ENCODE measurements around the gene PSMC4.

Gene PSMC4

DNA sequence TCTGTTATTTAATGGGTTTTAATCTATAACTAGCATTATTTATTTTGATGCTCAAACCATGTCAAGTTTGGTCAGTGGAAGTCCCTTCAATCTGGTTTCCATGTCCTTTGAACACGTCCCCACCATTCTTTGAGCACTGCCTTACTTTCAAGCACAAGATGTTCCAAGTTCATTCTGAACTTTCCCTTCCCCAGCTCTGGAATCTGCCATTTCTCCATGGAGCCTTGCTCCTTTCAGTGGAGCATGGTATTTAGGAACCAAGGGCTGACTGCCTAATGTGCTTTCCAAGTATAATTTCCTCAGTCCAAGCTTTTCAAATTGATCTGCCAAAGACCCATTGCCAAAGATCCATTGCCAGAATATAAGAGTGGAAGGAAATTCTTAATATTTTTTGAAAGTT, 24.8 kb downstream of the PSMC4 start:
- peak; percentile 5 for DNase-seq

DNA sequence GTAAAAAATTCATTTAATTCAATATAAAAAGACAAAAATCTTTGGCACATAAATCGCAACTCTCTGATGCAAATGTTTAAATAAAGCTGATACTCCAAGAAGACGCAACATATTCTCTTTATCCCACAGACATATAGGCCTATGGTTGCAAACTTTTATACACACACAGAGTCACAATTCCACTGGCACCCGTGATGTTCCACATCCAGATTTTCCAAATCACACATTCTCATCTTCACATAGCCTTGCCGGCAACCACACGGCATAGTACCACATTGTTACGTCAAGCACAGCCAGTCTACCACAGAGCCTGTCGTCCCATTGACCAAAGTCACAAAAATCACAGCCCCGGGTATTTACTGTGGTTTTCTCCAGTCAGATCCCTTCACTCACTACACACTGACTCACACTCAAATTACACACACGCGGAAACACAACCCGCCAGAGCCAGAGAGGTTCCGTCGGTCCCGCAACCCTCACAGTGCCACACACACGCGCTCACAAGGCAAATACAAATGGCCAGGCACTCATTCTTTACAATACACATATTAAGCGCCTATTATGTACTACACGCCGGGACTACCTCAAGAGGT, 25.3 kb downstream of the PSMC4 start:
- DNase-seq: peak; percentile 55

DNA sequence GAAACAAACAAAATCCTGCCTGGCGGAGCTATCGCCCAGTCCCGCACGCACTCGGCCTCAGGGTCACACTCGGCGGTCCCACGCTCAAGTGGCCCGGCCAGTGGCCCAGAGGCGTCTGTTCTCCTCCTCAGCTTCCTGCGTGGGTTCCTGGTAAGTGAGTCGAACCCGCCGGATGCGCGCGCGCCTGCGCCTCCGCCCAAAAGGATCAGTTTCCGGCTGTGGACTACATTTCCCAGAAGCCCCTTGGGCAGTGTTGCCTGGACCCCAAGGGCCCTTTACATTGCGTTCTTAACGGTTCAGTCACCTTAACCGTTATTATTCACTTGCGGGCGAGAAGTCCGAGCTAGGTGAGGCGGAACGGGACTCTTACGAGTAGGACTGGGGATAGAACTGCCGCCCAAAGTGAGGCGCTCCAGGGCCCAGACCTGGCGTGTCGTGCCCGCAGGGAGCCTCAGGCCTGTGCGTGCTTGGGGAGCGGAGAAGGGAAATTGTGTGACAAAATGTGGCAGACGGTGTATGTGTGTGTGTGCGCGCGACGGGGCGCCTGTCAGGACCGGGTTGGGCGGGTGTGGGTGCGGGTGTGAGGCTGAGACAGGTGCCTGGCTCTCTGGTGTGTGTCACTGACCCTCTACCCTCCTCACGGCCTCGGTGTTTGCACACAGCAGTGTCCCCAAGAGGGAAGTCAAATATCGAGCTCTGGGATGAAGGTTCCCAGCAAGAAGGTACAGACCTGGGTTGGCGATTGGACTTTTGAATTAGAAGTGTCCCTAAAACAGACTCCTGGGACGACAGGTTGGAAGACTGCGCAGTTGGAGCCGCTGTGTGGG, 26.1 kb downstream of the PSMC4 start, which contains the start of gene ZNF546:
Gene ZNF546, plus strand, starts transcription at position 250 of the 827 bp plus-strand sequence. CDS start 1,267 bp downstream, outside the sequence.
- DNase-seq: peak; percentile 94

DNA sequence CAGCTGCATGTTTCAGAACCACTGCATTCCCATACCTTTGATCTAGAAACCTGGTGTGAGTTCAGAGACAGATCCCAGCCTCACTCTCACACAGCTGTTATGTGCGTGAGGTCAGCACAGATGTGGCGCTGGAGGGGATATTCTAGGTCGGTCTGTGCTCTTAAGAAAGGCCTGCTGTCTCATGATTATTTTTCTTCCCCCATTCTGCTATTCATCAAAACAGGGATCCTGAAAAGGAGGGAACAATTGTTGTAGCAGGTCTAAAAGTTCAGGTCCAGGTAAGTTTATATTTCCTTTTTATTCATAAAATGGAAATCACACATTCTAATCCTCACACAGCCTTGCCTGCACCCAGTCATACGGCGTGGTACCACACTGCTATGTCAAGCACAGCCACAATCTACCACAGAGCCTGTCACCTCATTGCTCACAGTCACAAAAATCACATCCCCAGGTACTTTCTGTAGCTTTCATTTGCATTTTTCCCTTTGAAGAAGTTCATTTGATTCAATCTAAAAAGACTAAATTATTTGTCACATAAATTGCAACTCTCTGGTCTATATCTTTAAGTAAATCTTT, 26.8 kb downstream of the PSMC4 start:
- no peak for DNase-seq

DNA sequence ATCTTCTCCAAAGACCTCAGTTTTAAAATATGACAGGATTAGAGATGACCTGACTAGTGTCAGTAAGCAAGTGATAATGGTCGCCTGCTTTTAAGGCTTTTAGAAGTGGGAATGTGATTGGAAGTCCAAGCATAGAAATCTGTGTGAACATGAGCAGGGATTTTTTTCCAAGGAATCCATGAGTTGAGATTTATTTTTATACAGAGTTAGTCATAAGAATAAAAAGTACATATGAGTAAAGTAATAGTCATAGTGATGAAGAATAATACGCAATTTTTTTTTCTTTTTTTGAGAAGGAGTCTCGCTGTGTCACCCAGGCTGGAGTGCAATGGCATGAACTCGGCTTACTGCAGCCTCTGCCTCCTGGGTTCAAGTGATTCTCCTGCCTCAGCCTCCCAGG, 27.5 kb downstream of the PSMC4 start:
- no peak for DNase-seq

DNA sequence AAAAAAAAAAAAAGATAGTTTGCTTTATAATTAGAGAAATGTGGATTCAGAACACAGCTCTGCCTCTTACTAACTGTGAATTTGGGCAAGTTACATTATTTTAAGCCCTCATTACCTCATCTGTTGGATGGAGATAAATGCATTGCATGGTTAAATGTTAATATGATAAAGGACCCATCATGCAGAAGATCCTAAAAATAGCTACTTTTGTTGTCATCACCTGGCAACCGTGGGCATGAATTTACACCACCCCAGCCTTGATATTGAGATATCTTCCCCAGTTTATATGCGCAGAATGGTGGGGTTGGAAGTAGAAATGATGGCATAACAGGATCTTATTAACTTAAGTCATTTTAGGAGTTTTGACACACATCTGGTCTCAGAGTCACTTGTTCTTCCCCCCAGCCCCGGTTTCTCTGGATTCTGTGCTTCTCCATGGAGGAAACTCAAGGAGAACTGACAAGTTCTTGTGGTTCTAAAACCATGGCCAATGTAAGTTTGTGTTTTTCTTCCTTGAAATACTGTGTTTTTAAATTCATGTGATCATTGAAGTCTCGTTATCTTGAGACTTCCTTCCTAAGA, 34.8 kb downstream of the PSMC4 start:
- no peak for DNase-seq

DNA sequence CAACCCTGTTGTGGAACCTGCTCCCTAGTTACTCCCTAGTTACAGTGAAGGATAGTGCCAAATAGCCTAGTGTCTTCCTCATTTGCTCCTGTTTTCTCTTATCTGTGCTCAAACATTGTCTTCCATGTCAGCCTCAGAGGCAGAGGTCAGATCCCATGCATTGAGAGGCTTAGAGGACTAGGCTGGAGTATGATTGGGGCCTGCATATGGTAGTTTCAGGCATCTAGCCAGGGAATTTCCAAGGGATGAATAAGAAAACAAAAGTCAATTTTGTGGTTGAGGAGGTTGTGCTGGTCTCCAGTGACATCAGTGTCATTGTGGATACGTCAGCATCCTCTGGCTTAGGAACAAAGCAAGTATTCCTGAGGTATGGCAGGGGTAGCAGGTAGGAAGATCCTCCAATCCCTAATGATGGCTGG, 35.3 kb downstream of the PSMC4 start:
- no peak for DNase-seq

DNA sequence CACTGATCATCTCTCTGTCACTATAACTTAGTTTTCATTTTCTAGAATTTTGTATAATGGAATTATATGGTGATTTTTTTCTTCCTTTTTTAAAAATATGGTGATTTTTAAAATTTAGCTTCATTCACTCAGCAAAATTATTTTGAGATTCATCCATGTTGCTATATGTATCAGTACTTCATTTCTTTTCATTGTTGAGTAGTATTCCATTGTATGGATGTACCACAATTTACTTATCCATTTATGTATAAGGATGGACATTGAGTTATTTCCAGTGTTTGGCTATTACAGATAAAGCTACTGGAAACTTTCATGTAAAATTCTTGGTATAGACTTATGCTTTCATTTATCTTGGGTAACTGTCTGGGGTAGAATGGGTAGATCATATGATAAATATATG, 38.7 kb downstream of the PSMC4 start:
- DNase-seq: no peak

DNA sequence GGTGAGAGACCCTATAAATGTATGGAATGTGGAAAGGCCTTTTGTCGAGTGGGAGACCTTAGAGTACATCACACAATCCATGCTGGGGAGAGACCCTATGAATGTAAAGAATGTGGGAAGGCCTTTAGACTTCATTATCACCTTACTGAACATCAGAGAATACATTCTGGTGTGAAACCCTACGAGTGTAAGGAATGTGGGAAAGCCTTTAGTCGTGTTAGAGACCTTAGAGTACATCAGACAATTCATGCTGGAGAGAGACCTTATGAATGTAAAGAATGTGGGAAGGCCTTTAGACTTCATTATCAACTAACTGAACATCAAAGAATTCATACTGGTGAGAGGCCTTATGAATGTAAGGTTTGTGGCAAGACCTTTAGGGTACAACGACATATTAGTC, 43.0 kb downstream of the PSMC4 start:
- no peak for DNase-seq

DNA sequence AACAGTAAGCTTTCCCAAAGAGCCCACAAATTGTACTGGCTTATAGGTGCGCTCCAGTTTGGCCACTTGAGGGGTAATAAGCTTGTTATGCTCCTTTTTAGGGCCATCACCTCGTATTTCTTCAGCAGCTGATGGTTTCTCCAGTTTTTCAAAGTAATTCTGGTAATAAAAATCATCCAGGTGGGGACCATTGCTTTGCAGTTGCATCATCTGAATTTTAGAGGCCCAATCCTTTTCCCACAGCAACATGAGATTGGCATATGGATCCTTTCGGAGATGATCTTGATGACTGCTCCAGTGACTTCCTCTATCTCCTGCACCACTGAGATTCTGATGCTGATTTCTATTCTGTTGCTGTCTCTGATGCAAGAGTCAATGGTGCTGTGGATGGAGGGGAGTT, 53.0 kb downstream of the PSMC4 start:
- DNase-seq: no peak

DNA sequence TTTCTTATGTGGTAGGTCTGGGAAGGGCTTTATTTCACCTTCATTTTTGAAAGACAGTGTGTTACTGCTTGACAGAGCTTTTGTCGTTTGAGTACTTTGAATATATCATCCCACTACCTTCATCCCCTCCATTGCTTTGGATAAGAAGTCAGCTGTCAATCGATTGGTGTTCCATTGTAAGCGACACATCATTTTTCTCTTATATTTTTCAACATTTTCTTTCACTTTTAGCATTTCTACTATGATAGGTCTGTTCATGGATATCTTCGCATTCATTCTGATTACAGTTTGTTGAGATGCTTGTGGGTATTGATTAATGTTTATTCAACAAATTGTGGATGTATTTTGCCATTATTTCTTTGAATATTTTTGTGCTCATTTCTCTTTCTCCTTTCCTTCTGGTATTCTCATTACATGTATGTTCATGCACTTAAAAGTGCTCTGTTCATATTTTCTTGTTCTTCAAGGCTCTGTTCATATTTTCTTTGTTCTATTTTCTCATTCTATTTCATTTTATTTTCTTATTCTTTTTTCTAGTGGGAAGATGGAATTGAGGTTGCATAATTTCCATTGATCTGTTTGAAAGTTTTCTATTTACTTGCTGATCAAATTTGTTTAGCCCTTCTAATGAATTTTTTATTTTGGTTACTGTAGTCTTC, 55.1 kb downstream of the PSMC4 start:
- DNase-seq: no peak

DNA sequence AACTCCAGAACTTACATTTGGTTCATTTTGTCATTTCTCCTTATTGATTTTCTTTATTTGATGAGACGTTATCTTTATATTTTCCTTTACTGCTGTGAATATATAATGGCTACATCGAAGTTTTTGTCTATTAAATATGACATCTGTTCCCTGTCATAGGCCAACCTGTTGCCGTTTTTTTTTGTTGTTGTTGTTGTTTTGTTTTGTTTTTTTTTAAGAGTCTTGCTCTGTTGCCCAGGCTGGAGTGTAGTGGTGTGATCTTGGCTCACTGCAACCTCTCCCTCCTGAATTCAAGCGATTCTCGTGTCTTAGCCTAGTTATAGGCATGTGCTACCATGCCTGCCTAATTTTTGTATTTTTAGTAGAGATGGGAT, 55.6 kb downstream of the PSMC4 start:
- no peak for DNase-seq

All from midbrain (tissue), 1 donor.